Measurements from ENCODE around the gene C16orf96.

GRCh38 chr16:4588961-4589360, 32.8 kb downstream of the C16orf96 start:
- TF ChIP-seq CTCF (IDR thresholded peaks at IDR 0.05; ENCODE audit: control extremely low read depth in 1 of 3, insufficient read depth in 1 of 3, low read depth in 1 of 3, low read length in 3 of 3) (no peak), EZH2 (IDR thresholded peaks at IDR 0.05; ENCODE audit: low read depth, low read length, severe bottlenecking) (no peak)

Data from H1 (cell line).